IPS-15b (cell line): ENCODE data around the gene UPF2.
"Not testable (repeated sequence)": the region's sequence is repeated elsewhere in the genome, so short reads cannot be mapped to it uniquely, and the experiment has no call there.

Experiments used
- H3K27me3 ChIP-seq: one replicate; pipeline ENCODE4 v1.6.1; 2013; ENCODE audit warnings: low read length; ENCODE audit not compliant: control insufficient read depth, insufficient read depth
- H3K36me3 ChIP-seq: one replicate; pipeline ENCODE4 v1.6.1; 2013; ENCODE audit warnings: low read length; ENCODE audit not compliant: control insufficient read depth, insufficient read depth
- H3K4me1 ChIP-seq: one replicate; pipeline ENCODE4 v1.6.1; 2013; ENCODE audit warnings: mild to moderate bottlenecking, low read length; ENCODE audit not compliant: control insufficient read depth, insufficient read depth
- H3K4me3 ChIP-seq: one replicate; pipeline ENCODE4 v1.5.1; 2013; ENCODE audit warnings: low read depth, low read length
- H3K9ac ChIP-seq: one replicate; pipeline ENCODE4 v1.6.1; 2013; ENCODE audit warnings: low read depth, mild to moderate bottlenecking, low read length
- H3K9me3 ChIP-seq: one replicate; pipeline ENCODE4 v1.6.1; 2013; ENCODE audit warnings: mild to moderate bottlenecking, low read length; ENCODE audit not compliant: control insufficient read depth, insufficient read depth

The UPF2 gene, protein sequence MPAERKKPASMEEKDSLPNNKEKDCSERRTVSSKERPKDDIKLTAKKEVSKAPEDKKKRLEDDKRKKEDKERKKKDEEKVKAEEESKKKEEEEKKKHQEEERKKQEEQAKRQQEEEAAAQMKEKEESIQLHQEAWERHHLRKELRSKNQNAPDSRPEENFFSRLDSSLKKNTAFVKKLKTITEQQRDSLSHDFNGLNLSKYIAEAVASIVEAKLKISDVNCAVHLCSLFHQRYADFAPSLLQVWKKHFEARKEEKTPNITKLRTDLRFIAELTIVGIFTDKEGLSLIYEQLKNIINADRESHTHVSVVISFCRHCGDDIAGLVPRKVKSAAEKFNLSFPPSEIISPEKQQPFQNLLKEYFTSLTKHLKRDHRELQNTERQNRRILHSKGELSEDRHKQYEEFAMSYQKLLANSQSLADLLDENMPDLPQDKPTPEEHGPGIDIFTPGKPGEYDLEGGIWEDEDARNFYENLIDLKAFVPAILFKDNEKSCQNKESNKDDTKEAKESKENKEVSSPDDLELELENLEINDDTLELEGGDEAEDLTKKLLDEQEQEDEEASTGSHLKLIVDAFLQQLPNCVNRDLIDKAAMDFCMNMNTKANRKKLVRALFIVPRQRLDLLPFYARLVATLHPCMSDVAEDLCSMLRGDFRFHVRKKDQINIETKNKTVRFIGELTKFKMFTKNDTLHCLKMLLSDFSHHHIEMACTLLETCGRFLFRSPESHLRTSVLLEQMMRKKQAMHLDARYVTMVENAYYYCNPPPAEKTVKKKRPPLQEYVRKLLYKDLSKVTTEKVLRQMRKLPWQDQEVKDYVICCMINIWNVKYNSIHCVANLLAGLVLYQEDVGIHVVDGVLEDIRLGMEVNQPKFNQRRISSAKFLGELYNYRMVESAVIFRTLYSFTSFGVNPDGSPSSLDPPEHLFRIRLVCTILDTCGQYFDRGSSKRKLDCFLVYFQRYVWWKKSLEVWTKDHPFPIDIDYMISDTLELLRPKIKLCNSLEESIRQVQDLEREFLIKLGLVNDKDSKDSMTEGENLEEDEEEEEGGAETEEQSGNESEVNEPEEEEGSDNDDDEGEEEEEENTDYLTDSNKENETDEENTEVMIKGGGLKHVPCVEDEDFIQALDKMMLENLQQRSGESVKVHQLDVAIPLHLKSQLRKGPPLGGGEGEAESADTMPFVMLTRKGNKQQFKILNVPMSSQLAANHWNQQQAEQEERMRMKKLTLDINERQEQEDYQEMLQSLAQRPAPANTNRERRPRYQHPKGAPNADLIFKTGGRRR

DNA sequence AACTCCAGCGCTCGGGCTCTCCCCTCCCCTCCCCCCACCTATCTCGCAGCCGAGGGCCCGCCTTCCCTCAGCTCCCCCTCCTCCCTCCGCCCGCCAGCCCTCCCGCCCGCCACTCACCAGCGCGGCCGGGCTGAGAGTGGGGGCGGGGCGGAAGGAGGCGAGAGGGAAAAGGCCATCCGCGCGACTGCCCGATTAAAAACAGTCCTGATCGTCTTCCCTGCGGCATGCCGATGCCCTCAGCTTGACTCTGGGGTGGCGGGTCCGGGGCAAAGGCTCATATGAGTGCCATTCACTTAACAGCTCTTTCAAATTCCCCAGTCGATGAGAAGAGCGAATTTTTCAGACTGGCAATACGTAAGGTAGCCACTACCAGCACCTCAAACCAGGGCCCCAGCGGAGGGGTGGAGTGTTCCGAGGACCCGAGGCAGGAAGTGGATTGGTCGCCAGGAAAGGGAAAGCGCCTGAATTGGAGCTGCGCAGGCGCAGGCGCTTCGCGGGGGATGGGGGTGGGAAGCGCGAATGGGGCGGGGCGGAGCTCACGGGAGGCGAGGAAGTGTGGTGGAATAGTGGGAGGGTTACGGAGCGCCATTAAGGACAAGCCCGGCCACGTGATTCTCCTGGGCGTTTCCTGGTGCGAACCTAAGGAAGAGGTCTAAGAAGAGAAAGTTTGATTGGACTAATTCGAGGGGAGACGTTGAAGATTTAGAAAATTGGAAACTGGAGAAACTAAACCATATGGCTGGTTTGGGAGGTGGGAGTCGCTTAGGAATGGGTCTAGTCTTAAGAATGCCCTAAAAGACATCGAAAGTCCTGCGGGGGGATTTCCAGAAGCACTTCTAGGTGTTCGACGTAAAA is at the start of gene UPF2:
UPF2 (minus strand) TSS at position 13 of the 855 bp plus-strand sequence. CDS start 7,386 bp downstream, outside the sequence.
- Histone ChIP-seq H3K9me3 (no peaks in the 10 kb centered on the region), H3K4me3 (peak within 1 kb of the TSS; percentile 79), H3K4me1 (peaks cover 8% of the 10 kb centered on the region), H3K27me3 (no peaks in the 10 kb centered on the region), H3K9ac (peak within 1 kb of the TSS; percentile 93), H3K36me3 (no peaks in the 10 kb centered on the region)

DNA sequence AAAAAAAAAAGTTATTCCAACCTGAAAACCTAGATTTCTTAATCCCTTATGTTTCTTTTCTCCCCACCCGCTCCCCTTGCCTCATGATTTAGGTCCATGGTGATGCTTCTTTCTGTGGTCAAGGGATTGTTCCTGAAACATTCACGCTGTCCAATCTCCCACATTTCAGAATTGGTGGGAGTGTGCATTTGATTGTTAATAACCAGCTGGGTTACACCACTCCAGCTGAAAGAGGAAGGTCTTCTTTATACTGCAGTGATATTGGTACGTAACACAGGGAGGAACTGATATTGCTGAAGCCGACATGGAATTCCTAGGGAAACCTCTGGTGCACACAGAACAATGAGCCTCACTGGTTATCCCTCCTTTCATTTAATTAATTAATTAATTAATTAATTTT is 48.8 kb upstream of the UPF2 start:
- no peak overlapping the region for H3K9ac ChIP-seq
- no peaks in the 10 kb centered on the region for H3K4me1 ChIP-seq
- peaks cover 44% of the 10 kb centered on the region for H3K36me3 ChIP-seq
- H3K27me3 ChIP-seq: no peaks in the 10 kb centered on the region
- no peak overlapping the region for H3K4me3 ChIP-seq
- no peaks in the 10 kb centered on the region for H3K9me3 ChIP-seq

DNA sequence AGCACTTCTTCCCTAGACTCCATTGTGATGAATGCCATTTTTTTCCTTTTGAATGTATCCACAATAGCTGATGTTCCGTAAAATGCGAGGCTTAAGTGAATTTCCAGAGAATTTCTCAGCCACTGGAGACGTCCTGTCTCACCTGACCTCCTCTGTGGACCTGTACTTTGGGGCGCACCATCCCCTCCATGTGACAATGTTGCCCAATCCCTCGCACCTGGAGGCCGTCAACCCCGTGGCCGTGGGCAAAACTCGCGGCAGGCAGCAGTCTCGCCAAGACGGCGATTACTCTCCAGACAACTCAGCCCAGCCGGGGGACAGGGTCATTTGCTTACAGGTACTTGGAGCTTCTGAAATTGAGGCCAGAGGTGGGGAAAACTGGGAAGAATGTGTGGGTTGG is 46.3 kb upstream of the UPF2 start:
- H3K27me3 ChIP-seq: no peaks in the 10 kb centered on the region
- H3K36me3 ChIP-seq: peaks cover 37% of the 10 kb centered on the region
- H3K9me3 ChIP-seq: no peaks in the 10 kb centered on the region
- no peaks in the 10 kb centered on the region for H3K4me1 ChIP-seq
- H3K4me3 ChIP-seq: no peak overlapping the region
- H3K9ac ChIP-seq: no peak overlapping the region

DNA sequence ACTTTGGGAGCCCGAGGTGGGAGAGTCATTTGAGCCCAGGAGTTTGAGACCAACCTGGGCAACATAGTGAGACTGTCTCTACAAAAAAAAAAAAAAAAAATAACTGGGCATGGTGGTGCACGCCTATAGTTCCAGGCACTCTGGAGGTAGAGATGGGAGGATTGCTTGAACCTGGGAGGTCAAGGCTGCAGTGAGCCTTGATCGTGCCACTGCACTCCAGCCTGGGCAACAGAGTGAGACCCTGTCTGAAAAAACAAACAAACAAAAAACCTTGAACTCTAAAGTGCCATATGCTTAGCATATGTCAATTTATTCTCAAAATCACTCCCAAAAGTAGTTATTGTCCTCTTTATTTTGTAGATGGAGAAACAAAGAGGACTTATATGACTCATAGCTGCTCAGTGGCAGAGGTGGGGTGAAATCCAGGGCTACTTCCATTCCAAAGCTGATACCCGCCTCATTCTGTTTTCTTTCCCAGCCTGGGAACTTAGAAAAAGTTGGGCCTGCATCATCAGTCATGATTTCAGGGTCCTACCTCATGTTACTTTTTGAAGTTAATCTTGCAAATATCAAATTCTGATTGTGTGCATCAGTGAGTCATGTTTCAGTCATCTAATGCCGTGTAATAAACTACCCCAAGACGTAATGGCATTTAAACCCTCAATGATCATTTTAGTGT is 39.4 kb upstream of the UPF2 start:
- Histone ChIP-seq H3K27me3 (no peaks in the 10 kb centered on the region), H3K4me1 (no peaks in the 10 kb centered on the region), H3K9ac (no peak overlapping the region), H3K36me3 (peaks cover 10% of the 10 kb centered on the region), H3K9me3 (no peaks in the 10 kb centered on the region), H3K4me3 (no peak overlapping the region)

DNA sequence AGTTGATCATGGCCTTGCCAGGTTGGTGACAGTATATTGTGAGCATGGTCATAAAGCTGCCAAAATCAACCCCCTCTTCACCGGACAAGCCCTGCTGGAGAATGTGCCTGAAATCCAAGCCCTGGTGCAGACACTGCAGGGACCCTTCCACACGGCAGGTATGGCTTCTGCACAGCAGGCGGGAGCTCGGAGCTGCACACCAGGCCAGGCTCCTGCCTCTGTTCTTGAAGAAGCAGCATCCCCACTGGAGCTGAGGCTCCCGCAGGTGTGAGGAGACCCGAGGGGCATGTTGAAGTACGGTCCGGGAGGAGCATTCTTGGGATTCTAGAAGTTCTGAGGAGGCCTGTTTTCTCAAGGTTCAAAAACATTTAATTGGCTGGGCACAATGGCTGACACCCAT is 38.9 kb upstream of the UPF2 start:
- no peaks in the 10 kb centered on the region for H3K27me3 ChIP-seq
- no peak overlapping the region for H3K9ac ChIP-seq
- no peaks in the 10 kb centered on the region for H3K4me1 ChIP-seq
- H3K9me3 ChIP-seq: no peaks in the 10 kb centered on the region
- peaks cover 7% of the 10 kb centered on the region for H3K36me3 ChIP-seq
- no peak overlapping the region for H3K4me3 ChIP-seq

DNA sequence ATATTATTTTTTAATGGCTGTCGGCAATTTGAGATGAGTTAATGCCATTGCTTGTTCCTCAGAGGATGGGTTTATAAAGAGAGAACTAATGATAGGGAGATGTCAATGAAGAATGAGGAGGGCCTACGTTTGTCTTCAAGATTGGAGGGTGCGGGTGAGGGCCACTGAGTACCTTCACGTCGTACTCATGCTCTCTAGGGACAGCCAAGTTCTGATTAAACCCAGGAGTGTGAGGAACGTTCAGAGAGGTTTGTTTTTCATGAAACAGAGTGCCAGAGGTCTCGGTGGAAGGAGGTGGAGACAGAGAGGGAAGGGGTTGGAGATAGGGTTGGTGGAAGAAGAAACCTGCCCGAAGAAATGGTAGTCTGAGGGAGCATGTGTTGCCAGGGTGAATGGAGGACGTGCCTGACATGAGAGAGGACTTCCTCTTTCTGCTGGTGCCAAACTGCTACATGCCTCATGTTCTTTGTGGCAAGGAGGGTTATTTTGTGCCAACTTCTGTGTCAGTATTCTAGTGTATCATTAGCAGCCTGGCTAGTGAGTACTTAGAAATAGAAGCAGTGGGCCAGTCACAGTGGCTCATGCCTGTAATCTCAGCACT is 35.1 kb upstream of the UPF2 start:
- Histone ChIP-seq H3K9ac (no peak overlapping the region), H3K9me3 (no peaks in the 10 kb centered on the region), H3K4me3 (no peak overlapping the region), H3K4me1 (no peaks in the 10 kb centered on the region), H3K36me3 (peaks cover 7% of the 10 kb centered on the region), H3K27me3 (no peaks in the 10 kb centered on the region)

DNA sequence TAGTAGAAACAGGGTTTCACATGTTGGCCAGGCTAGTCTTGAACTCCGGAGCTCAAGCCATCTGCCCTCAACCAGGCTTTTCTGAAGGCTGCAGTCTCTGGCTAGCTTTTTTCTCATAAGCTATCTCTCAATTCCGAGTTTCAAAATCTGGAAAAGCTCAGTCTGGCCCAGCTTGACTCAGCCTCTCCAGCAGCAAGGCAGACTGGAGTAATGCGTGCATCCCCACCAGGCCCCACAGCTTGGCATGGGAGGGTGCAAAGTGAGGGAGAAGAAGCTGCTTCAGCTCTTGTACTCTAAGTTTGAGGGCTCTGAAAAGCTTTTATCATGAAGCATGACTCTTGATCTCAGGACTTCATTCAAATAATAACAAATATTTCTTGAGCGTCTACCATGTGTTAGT is 30.9 kb upstream of the UPF2 start:
- Histone ChIP-seq H3K4me1 (peaks cover 4% of the 10 kb centered on the region), H3K9ac (no peak overlapping the region), H3K9me3 (no peaks in the 10 kb centered on the region), H3K27me3 (no peaks in the 10 kb centered on the region), H3K4me3 (no peak overlapping the region), H3K36me3 (no peaks in the 10 kb centered on the region)

DNA sequence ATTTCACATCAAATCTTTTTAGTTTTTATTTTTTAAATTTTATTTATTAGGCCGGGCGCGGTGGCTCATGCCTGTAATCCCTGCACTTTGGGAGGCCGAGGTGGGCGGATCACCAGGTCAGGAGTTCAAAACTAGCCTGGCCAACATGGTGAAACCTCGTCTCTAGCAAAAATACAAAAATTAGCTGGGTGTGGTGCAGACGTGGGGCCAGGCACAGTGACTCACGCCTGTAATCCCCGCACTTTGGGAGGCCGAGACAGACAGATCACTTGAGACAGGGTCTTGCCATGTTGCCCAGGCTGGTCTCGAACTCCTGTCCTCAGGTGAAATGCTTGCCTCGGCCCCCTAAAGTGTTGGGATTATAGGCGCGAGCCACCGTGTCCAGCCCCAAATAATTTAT is 28.8 kb upstream of the UPF2 start:
- not testable (repeated sequence) for H3K36me3 ChIP-seq, H3K4me1 ChIP-seq, H3K9ac ChIP-seq, H3K4me3 ChIP-seq, H3K9me3 ChIP-seq, H3K27me3 ChIP-seq

DNA sequence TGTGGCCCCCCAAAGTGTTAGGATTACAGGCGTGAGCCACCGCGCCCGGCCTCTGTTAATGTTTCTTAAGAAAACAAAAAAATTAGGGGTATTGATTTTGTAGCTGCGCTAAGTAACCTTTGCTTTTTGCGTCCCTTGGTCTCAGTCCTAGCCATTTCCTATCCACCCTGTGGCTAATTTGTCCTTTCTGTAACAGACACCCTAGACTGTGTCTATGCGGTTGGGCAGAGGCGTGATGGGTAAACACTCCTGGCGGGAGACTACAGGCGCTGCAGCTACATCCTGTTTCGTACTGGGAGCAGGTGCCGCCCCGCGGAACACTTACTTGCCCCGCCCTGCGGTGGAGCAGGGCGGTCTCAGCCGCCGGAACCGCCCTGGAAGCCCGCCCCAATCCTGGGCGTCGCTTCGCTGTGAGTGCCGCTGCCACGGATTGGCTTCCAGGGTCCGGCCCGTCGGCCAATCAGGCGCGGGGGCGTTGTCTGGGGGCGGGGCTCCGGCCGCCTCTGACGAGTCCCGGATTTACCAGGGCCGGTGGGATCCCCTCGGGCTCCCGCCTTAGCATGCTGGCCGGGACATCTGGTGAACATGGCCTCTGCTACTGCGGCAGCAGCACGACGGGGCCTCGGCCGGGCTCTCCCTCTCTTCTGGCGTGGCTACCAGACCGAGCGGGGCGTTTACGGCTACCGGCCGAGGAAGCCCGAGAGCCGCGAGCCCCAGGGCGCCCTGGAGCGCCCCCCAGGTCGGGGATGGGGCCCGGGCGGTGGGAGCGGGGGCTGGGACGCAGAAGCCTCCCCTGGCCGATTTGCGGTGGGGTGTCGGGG is 26.1 kb upstream of the UPF2 start, which contains the start of gene DHTKD1:
DHTKD1 (plus strand) TSS at position 506 of the 821 bp plus-strand sequence; CDS start at position 586, 80 bp downstream.
- no peaks in the 10 kb centered on the region for H3K27me3 ChIP-seq
- H3K36me3 ChIP-seq: no peaks in the 10 kb centered on the region
- H3K4me1 ChIP-seq: peaks cover 4% of the 10 kb centered on the region
- peak within 1 kb of the TSS; percentile 75 for H3K4me3 ChIP-seq
- no peaks in the 10 kb centered on the region for H3K9me3 ChIP-seq
- H3K9ac ChIP-seq: peak within 1 kb of the TSS; percentile 65

DNA sequence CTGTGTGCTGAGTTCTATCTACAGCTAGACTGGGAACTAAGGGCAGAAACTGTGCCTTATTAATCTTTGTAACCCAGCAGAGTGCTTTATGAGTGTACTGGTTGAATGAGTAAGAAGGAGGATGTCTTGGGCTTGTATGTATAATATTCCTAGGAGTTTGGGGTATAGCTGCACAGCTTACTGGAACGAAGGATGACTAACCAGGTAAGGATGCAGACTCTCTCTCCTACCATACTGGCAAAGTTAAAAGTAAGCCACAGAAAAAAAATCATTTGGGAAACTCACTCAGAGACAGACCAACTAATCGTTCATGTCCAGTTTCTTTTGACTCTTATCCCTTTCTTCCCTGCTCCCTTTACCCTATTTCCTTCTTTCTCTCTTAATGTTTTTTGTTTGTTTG is 24.7 kb upstream of the UPF2 start:
- Histone ChIP-seq H3K27me3 (no peaks in the 10 kb centered on the region), H3K36me3 (no peaks in the 10 kb centered on the region), H3K4me3 (no peak overlapping the region), H3K4me1 (peaks cover 4% of the 10 kb centered on the region), H3K9ac (no peak overlapping the region), H3K9me3 (no peaks in the 10 kb centered on the region)
